GM18498 (cell line): ENCODE results near the gene POLR2A.

Source experiments
- ATAC-seq: cut with Tn5 transposase; IDR thresholded peaks from one replicate; pipeline ENCODE4 v1.9.1; 2021; ENCODE audit warnings: mild to moderate bottlenecking, moderate library complexity; ENCODE audit not compliant: unreplicated experiment

The POLR2A gene

GRCh38 chr17:7484067-7484918, at the start of gene POLR2A:
Gene POLR2A, plus strand, starts transcription at chr17:7484366.
- peak; percentile 70 for ATAC-seq

- ATAC-seq: peak; percentile 15
Measured at GRCh38 chr17:7435676-7436555, 48.2 kb upstream of the POLR2A start.

- no peak for ATAC-seq
Measured at GRCh38 chr17:7436556-7437368, 47.4 kb upstream of the POLR2A start.

GRCh38 chr17:7437369-7437863, 46.8 kb upstream of the POLR2A start:
- no peak for ATAC-seq

GRCh38 chr17:7437950-7438614, 46.1 kb upstream of the POLR2A start:
- ATAC-seq: no peak

- no peak for ATAC-seq
Measured at GRCh38 chr17:7438656-7439460, 45.3 kb upstream of the POLR2A start.

- no peak for ATAC-seq
Measured at GRCh38 chr17:7439462-7440112, 44.6 kb upstream of the POLR2A start, which contains the start of gene FGF11. Gene FGF11, plus strand, starts transcription at chr17:7439512. Its CDS starts 109 bp downstream, at chr17:7439621.

- ATAC-seq: no peak
Measured at GRCh38 chr17:7440113-7440833, 43.9 kb upstream of the POLR2A start.

GRCh38 chr17:7440834-7441195, 43.4 kb upstream of the POLR2A start:
- ATAC-seq: no peak

- ATAC-seq: no peak
Measured at GRCh38 chr17:7441266-7441665, 42.9 kb upstream of the POLR2A start.

- ATAC-seq: no peak
Measured at GRCh38 chr17:7442142-7442541, 42.0 kb upstream of the POLR2A start.

- ATAC-seq: no peak
Measured at GRCh38 chr17:7443499-7444485, 40.4 kb upstream of the POLR2A start.

GRCh38 chr17:7444682-7445618, 39.2 kb upstream of the POLR2A start, which contains the start of gene CHRNB1:
Gene CHRNB1, plus strand, starts transcription at chr17:7445061. Its CDS starts 67 bp downstream, at chr17:7445128.
- no peak for ATAC-seq

- ATAC-seq: no peak
Measured at GRCh38 chr17:7445619-7445968, 38.6 kb upstream of the POLR2A start.

- no peak for ATAC-seq
Measured at GRCh38 chr17:7448461-7448860, 35.7 kb upstream of the POLR2A start.

- no peak for ATAC-seq
Measured at GRCh38 chr17:7459961-7460545, 24.1 kb upstream of the POLR2A start.
